ENCODE data around the gene KRT82.

DNA sequence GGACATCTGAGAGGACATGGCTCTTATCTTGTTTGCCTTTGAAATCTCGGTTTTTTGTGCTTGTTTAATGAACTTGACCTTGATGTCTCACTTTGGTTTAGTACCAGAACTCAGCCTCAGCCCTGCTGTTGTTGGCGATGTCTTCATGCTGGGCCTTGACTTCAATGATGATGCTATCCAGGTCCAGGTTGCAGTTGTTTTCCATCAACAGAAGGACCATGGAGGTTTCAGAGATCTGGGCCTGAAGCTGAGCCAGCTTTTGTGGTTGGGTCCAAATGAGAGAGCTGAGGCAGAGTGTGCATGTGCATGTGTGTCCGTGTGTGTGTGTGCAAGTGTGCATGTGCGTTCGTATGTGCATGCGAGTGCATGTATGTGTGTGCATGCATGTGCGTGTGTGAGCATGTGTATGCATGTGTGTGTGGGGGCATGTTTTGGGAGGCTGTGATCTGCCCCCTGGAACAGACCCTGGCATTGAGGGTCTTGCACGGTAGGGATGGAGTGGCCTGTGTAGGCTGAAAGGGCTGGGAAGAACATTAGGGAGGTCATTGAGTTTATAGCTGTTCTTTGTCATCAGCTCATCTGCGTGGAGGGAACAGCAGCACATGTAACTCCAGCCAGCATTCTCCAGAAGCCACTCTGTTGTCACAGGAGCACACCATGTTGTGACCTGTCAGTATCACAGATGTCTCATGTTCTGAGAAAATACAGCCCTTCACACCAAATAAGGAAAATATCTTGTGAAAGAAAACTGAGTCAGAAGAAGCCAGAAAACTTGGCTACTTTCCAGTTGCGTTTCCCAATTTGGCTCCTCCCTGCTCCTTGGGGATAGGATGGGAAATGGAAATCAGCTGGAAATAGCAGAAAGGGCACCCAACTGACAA lies 10.0 kb upstream of the KRT82 start:
- TF ChIP-seq, protein P1, sequence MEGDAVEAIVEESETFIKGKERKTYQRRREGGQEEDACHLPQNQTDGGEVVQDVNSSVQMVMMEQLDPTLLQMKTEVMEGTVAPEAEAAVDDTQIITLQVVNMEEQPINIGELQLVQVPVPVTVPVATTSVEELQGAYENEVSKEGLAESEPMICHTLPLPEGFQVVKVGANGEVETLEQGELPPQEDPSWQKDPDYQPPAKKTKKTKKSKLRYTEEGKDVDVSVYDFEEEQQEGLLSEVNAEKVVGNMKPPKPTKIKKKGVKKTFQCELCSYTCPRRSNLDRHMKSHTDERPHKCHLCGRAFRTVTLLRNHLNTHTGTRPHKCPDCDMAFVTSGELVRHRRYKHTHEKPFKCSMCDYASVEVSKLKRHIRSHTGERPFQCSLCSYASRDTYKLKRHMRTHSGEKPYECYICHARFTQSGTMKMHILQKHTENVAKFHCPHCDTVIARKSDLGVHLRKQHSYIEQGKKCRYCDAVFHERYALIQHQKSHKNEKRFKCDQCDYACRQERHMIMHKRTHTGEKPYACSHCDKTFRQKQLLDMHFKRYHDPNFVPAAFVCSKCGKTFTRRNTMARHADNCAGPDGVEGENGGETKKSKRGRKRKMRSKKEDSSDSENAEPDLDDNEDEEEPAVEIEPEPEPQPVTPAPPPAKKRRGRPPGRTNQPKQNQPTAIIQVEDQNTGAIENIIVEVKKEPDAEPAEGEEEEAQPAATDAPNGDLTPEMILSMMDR (IDR thresholded peaks at IDR 0.05; ENCODE audit: low read length): no peak
- no peak for TF ChIP-seq EZH2 (IDR thresholded peaks at IDR 0.05; ENCODE audit: borderline replicate concordance, low read length)

Measured in OCI-LY1 (cell line).